Activated CD8-positive, alpha-beta T cell treated with anti-CD3 and anti-CD28 coated beads, Interleukin-2, amount 10 ng/mL, durations not matched to agents 7 days and 5 days (primary cell): ENCODE measurements around the gene ANTXR1. TPM values are rescaled to one million over a fixed set of nuclear protein-coding genes. Genes with fewer than 3 reads are reported as not detected.
"Not testable (repeated sequence)": the region's sequence is repeated elsewhere in the genome, so short reads cannot be mapped to it uniquely, and the experiment has no call there.

Source experiments
- ATAC-seq: fragments of 150-1000 bp; cut with Tn5 transposase; one replicate; pipeline ENCODE4 v1.10.0; 2021; ENCODE audit warnings: moderate library complexity
- CTCF ChIA-PET: fragments of 350-600 bp; sonication (Branson Sonifier 250); formaldehyde crosslinking; loops from one replicate; lab custom pipeline; 2021; ENCODE audit warnings: antibody characterized with exemption; lab: Charles Lee
- POLR2A ChIA-PET: fragments of 350-600 bp; sonication (Branson Sonifier 250); formaldehyde crosslinking; loops from one replicate; lab custom pipeline; 2021; ENCODE audit warnings: antibody characterized with exemption; lab: Charles Lee
- DNase-seq: peaks from one replicate; pipeline ENCODE4 v3.0.0-alpha.2; 2020
- H3K27ac Mint-ChIP-seq: one replicate; pipeline ENCODE4 v1.8.0; 2021; ENCODE audit warnings: mild to moderate bottlenecking, mixed read lengths
- H3K27me3 Mint-ChIP-seq: one replicate; pipeline ENCODE4 v1.8.0; 2021; ENCODE audit warnings: low read depth, mixed read lengths
- H3K36me3 Mint-ChIP-seq: one replicate; pipeline ENCODE4 v1.8.0; 2021; ENCODE audit warnings: low read depth, mixed read lengths
- H3K4me1 Mint-ChIP-seq: one replicate; pipeline ENCODE4 v1.8.0; 2021; ENCODE audit warnings: low read depth, mixed read lengths
- H3K4me3 Mint-ChIP-seq: one replicate; pipeline ENCODE4 v1.8.0; 2021; ENCODE audit warnings: mild to moderate bottlenecking, mixed read lengths
- H3K9me3 Mint-ChIP-seq: one replicate; pipeline ENCODE4 v1.8.0; 2022; ENCODE audit warnings: mixed read lengths; ENCODE audit not compliant: insufficient read depth
- total RNA-seq, 2 experiments: library from RNA; stranded (reverse); gene quantifications; one replicate each; pipeline ENCODE4 v1.2.3, GENCODE V29; 2021

Gene ANTXR1
- total RNA-seq, 2 experiments from 2014 or later = 0.05 TPM; not detected in 1

DNA sequence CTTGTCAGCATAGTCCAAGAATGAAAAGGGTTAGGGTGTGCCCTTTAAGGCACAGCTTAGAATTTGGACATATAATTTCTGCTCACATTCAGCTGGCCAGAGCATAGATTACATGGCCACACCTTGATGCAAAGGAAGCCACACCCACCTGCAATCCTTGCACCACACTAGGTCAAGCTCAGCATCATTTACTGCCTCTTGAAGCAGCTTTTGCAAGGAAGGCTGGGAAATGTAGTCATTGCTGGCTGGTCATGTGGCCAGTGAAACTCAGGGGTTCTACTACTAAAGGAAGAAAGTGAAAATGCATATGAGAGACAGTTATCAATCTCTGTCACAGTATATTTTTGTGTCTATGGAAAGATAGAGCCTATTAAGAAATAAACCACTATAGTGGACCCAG is 214.7 kb downstream of the ANTXR1 start:
- Mint-ChIP-seq H3K27ac (no peak overlapping the region), H3K9me3 (no peaks in the 10 kb centered on the region), H3K36me3 (no peaks in the 10 kb centered on the region), H3K27me3 (peaks cover 7% of the 10 kb centered on the region), H3K4me1 (no peaks in the 10 kb centered on the region), H3K4me3 (no peak overlapping the region)
- no peak for DNase-seq
- ATAC-seq = no peak
- ChIA-PET POLR2A (no interaction called here), CTCF (no interaction called here)

DNA sequence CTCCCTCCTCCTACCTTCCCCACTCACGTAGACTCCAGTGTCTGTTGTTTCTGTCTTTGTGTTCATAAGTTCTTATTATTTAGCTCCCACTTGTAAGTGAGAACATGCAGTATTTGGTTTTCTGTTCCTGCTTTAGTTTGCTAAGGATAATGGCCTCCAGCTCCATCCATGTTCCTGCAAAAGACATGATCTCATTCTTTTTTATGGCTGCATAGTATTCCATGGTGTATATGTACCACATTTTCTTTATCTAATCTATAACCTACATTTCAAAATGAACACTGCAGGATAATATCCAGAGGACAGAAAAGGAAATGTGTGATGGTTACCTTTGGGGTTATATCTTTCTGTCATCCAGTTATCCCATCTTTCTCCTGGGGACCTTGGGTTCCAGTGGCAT is 218.0 kb downstream of the ANTXR1 start:
- POLR2A ChIA-PET, H3K4me3 Mint-ChIP-seq, H3K9me3 Mint-ChIP-seq, ATAC-seq, CTCF ChIA-PET, H3K36me3 Mint-ChIP-seq, DNase-seq, H3K27ac Mint-ChIP-seq, H3K4me1 Mint-ChIP-seq, H3K27me3 Mint-ChIP-seq: not testable (repeated sequence)

DNA sequence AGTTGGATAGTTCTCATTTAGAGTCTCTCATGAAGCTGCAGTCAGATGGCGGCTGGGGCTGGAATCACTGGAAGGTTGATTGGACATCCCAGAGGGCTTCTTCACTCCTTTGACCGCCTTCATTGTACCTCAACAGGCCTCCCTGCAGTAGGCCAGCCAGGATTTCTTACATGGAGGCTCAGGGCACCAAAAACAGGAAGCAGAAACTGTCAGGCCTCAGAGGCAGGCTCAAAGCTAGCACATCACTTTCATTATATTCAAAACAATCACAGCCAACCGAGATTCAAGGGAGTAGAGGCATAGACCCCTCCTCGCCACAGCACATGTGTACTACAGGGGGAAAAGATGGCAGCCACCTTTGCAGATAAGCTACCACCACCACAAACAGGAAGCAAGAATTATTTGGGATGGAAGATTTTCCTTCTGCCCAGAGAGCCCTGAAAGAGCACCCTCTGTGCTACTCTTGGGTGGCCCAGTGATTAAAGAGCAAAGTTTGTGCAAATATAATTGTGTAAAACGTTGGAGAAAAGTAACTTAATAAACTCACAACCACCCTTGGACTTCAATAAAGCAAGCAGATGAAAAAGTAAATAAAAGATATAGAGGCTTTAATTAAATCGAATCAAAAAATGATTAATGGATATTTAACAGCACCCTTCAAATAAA is 218.8 kb downstream of the ANTXR1 start:
- Mint-ChIP-seq H3K4me3 (no peak overlapping the region), H3K4me1 (no peaks in the 10 kb centered on the region), H3K36me3 (no peaks in the 10 kb centered on the region), H3K27ac (no peak overlapping the region), H3K9me3 (no peaks in the 10 kb centered on the region), H3K27me3 (peaks cover 2% of the 10 kb centered on the region)
- ChIA-PET POLR2A (no interaction called here), CTCF (no interaction called here)
- ATAC-seq = no peak
- no peak for DNase-seq

DNA sequence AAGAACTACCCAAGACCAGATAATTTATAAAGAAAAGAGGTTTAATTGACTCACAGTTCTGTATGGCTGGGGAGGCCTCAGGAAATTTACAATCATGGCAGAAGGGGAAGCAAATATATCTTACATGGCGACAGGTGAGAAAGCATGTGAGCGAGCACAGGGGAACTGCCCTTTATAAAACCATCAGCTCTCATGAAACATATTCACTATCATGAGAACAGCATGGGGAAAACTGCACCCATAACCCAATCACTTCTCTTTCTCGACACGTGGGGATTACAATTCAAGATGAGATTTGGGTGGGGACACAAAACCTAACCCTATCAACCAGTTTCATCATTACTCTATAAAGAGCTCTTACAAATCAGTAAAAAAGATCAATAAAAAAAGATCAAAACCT is 222.9 kb downstream of the ANTXR1 start:
- H3K9me3 Mint-ChIP-seq, POLR2A ChIA-PET, H3K27me3 Mint-ChIP-seq, DNase-seq, ATAC-seq, H3K4me3 Mint-ChIP-seq, H3K4me1 Mint-ChIP-seq, H3K36me3 Mint-ChIP-seq, CTCF ChIA-PET, H3K27ac Mint-ChIP-seq: not testable (repeated sequence)

DNA sequence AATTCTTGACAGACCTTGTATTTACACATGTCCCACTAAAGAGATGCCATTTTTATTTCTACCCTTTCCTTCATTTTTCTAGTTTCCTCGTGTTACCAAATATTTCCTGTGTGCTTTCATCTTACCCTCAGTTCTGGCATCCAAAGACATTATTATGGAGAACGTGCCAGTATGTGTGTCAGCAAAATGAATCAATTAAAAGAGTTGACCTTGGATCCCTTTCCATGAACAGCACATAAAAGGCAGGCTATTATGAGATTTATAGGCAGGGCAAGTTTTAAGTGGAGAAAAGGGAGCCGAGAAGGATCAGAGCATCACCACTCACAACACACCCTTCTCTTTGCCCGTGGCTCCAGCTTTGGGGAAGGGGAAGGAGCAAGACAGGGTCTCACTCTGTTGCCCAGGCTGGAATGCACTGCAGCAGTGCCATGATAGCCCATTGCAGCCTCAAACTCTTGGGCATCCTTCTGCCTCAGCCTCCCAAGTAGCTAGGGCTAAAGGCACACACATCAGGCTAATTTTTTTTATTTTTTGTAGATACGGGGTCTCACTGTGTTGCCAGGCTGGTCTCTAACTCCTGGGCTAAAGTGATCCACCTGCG is 224.2 kb downstream of the ANTXR1 start:
- no peaks in the 10 kb centered on the region for H3K4me1 Mint-ChIP-seq
- H3K9me3 Mint-ChIP-seq = no peaks in the 10 kb centered on the region
- no peak for ATAC-seq

DNA sequence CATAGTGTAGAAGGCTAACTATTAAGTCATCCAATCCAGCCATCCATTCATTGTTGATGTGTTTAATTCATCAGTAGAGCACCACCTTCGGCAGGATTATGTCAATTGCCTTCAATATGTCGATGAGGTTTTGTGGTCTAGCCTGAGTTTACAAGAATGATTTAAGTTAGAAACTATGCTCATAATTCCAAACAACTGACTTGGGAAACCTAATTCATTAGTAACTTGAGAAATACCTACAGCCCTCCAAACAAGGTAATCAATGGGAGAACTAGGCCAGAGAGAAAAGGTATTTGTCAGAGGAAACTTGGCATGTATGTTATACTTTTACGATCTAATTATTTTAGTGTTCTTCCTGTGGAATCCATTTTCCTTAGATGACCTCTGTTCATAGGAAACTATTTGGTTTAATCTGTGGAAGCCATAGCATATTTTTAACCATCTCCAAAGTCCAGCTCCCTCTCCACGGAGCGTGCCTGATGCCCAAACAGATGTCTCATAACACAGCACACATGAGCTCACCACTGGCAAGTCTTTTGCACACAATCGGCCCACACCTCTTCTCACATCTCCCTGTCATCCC is 225.6 kb downstream of the ANTXR1 start:
- no peak for ATAC-seq
- DNase-seq = no peak
- Mint-ChIP-seq H3K4me3 (no peak overlapping the region), H3K9me3 (no peaks in the 10 kb centered on the region), H3K4me1 (no peaks in the 10 kb centered on the region), H3K27ac (no peak overlapping the region), H3K27me3 (peaks cover 8% of the 10 kb centered on the region), H3K36me3 (no peaks in the 10 kb centered on the region)
- ChIA-PET CTCF (no interaction called here), POLR2A (no interaction called here)

More for the DNA sequence above, 224.2 kb downstream of the ANTXR1 start:
- no peak overlapping the region for H3K27ac Mint-ChIP-seq
- no peaks in the 10 kb centered on the region for H3K36me3 Mint-ChIP-seq
- H3K4me3 Mint-ChIP-seq = no peak overlapping the region
- DNase-seq = no peak
- ChIA-PET CTCF (no interaction called here), POLR2A (no interaction called here)
- H3K27me3 Mint-ChIP-seq = peaks cover 4% of the 10 kb centered on the region

DNA sequence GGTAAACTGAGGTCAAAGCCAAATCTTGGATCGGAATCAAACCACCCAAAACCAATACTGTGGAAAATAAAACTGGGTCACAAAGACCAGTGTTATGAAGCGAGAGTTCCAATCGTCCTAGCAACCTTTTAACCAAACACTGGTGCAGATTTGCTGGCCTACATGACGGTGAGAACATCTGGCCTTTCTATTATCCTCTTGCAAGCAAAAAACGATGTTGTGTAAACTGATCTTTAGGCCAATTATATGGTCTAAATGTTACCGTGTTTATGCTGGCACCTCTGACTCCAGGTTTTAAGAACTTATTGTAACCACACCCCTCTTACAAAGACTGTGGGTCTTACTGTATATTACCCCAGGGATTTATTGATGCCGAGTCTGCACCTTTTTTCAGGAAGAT is 228.1 kb downstream of the ANTXR1 start:
- Mint-ChIP-seq H3K27ac (no peak overlapping the region), H3K9me3 (no peaks in the 10 kb centered on the region), H3K4me1 (no peaks in the 10 kb centered on the region), H3K27me3 (peaks cover 9% of the 10 kb centered on the region), H3K36me3 (no peaks in the 10 kb centered on the region), H3K4me3 (no peak overlapping the region)
- CTCF ChIA-PET = no interaction called here
- no peak for ATAC-seq
- POLR2A ChIA-PET = no interaction called here
- DNase-seq = no peak

DNA sequence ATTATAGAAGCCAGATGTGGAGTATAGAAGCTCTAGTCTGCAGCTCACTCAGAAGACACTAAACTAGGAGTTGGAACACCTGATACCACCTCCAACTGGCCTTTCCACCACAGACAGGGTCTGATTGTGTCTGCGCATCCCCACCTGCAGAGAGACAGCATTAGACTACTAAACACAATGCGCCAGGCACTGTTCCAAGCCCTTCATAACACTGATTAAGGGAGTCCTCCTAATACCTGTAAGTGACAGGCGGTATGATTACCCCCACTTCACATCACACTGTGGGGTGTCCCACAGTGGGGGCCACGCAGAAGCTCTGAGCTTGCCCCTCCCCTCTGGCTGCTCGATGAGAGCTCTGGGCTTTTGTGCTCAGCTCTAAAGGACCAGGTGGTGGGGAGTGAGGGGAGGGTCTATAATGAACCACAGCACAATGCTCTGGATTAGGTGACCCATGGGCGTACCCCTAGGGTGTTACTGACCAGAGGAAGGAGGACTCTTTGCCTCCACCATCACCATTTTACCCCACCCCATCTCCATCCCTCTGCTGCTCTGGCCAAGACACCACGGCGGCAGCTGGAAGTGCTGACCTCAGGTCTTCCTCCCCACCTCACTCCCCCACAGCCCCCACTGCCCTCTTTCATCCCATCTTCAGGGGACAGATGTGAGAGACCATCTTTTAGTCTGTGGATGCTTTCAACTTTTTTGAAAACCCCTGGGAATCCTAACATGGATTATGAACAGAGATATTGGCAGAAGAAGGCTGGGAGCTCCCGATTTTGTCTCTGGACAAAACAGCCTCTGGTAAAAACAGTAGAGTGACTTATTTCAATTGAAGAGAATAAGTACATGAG is 228.9 kb downstream of the ANTXR1 start:
- peaks cover 12% of the 10 kb centered on the region for H3K27me3 Mint-ChIP-seq
- no peak for DNase-seq
- H3K4me3 Mint-ChIP-seq = no peak overlapping the region
- no peak for ATAC-seq
- H3K36me3 Mint-ChIP-seq = no peaks in the 10 kb centered on the region
- CTCF ChIA-PET = no interaction called here
- H3K9me3 Mint-ChIP-seq = no peaks in the 10 kb centered on the region
- no peaks in the 10 kb centered on the region for H3K4me1 Mint-ChIP-seq
- H3K27ac Mint-ChIP-seq = no peak overlapping the region
- POLR2A ChIA-PET = no interaction called here

DNA sequence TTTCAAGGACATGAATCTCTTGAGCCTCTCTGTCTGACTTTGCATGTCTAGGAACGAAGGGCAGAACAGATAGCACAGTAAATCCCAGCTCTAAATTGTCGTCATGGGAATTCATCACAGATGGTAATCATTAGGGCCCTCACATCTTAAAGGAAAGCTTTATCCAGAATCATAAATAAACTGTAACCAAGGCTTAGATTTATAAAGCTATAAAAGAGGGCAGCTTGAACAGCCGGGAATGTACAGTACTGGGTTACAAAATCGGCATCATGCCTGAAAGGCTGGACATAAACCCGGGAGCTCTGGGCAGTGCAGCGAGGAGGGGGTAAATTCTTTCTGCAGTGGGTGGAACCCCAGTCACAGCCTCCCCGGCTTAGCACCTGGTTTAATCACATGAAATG is 229.7 kb downstream of the ANTXR1 start:
- no peaks in the 10 kb centered on the region for H3K4me1 Mint-ChIP-seq
- CTCF ChIA-PET = no interaction called here

DNA sequence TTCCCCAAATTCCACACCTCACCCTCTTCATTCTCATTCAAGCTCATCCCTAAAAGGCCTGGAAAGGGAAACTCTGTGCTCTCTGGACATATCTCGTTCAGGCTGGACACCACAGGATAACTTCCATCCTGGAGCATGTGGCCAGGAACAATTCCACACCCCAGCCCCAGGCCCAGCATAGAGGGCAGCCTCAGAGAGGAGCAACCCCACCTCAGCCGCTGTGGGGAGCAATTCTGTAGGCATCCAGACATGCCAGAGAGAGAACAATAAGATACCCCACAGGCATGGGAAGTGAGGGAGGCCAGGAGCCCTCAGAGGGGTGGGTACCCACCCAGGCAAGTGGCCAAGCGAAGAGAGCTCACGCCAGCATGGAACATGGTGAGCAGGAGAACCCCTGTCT is 230.7 kb downstream of the ANTXR1 start:
- no peak for ATAC-seq
- no peak overlapping the region for H3K27ac Mint-ChIP-seq
- H3K4me1 Mint-ChIP-seq = no peaks in the 10 kb centered on the region
- no peak for DNase-seq
- no peaks in the 10 kb centered on the region for H3K9me3 Mint-ChIP-seq
- H3K36me3 Mint-ChIP-seq = no peaks in the 10 kb centered on the region
- POLR2A ChIA-PET = no interaction called here
- CTCF ChIA-PET = no interaction called here
- peaks cover 18% of the 10 kb centered on the region for H3K27me3 Mint-ChIP-seq
- no peak overlapping the region for H3K4me3 Mint-ChIP-seq

More for the DNA sequence above, 229.7 kb downstream of the ANTXR1 start:
- Mint-ChIP-seq H3K4me3 (no peak overlapping the region), H3K9me3 (no peaks in the 10 kb centered on the region), H3K27ac (no peak overlapping the region), H3K27me3 (peaks cover 15% of the 10 kb centered on the region), H3K36me3 (no peaks in the 10 kb centered on the region)
- no peak for DNase-seq
- POLR2A ChIA-PET = no interaction called here
- no peak for ATAC-seq

DNA sequence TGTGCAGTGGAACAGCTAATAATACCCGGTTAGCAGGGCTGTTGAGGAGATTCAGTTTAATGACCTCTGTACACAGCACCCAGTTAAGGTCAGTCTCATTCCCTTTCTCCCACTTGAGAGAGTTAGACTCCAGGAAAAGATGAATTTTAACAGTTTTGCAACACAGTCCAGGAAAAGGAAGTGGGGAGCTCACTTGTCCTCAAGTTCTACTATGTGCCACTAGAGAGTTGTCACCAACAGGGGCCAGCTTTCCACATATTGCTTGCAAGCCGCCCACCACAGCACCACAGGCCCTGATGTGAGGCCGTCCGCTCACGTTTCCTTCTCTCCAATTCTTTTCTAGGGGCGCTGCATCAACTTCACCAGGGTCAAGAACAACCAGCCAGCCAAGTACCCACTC is 231.9 kb downstream of the ANTXR1 start:
- no peak for DNase-seq
- CTCF ChIA-PET = no interaction called here
- H3K9me3 Mint-ChIP-seq = no peaks in the 10 kb centered on the region
- ATAC-seq = no peak
- H3K4me1 Mint-ChIP-seq = no peaks in the 10 kb centered on the region
- H3K36me3 Mint-ChIP-seq = no peaks in the 10 kb centered on the region
- no peak overlapping the region for H3K4me3 Mint-ChIP-seq
- peaks cover 19% of the 10 kb centered on the region for H3K27me3 Mint-ChIP-seq
- POLR2A ChIA-PET = no interaction called here
- no peak overlapping the region for H3K27ac Mint-ChIP-seq

DNA sequence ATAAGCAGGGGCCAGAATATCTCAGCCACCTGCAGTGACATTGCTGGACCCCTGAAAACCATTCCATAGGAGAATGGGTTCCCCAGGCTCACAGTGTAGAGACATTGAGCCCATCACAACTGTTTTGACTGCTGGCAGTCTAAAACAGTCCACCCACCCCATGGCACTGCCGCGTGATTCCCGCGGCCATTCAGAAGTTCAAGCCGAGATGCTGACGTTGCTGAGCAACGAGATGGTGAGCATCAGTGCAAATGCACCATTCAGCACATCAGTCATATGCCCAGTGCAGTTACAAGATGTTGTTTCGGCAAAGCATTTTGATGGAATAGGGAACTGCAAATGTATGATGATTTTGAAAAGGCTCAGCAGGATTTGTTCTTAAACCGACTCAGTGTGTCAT is 234.6 kb downstream of the ANTXR1 start:
- POLR2A ChIA-PET = no interaction called here
- Mint-ChIP-seq H3K4me1 (no peaks in the 10 kb centered on the region), H3K27me3 (peaks cover 34% of the 10 kb centered on the region), H3K4me3 (no peak overlapping the region), H3K9me3 (no peaks in the 10 kb centered on the region), H3K36me3 (no peaks in the 10 kb centered on the region), H3K27ac (no peak overlapping the region)
- CTCF ChIA-PET = no interaction called here
- ATAC-seq (no peak), DNase-seq (no peak)
